Measurements from ENCODE around the gene C2orf42. TPM values are rescaled to one million over a fixed set of nuclear protein-coding genes. Genes with fewer than 3 reads are reported as not detected.
"Not testable (repeated sequence)": the region's sequence is repeated elsewhere in the genome, so short reads cannot be mapped to it uniquely, and the experiment has no call there.

The C2orf42 gene
- total RNA-seq, 1 experiment from 2014 or later: 16.7 TPM

DNA sequence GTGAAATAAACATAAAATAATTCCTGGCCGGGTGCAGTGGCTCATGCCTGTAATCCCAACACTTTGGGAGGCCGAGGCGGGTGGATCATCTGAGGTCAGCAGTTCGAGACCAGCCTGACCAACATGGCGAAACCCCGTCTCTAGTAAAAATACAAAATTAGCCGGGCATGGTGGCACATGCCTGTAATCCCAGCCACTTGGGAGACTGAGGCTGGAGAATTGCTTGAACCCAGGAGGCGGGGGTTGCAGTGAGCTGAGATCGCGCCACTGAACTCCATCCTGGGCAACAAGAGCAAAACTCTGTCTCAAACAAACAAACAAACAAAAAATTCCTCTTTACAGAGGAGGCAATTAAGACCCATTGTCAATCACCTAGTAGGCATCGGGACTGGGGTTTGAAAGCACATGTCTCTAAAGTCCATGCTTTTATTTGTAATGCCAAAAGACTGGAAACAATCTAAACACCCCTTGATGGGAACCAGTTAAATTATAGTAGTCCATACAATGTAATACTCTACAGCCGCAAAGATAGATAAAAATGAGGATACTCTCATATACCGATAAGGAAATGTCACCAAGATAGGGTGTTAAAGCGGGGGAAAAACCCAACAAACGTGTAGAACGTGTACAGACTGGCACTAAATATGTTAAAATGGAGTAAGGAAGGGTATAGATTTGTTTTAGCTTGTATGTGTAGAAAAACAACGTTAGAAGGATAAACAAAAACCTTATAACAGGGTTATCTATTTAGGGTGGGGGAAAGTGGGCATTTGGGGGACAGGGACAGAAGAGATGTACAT is 59.3 kb downstream of the C2orf42 start:
- peaks cover 41% of the 10 kb centered on the region for H3K4me1 ChIP-seq
- H3K9me3 ChIP-seq (replicated peaks); H3K27ac ChIP-seq; H3K27me3 ChIP-seq; DNase-seq; H3K4me3 ChIP-seq; H3K36me3 ChIP-seq: not testable (repeated sequence)

DNA sequence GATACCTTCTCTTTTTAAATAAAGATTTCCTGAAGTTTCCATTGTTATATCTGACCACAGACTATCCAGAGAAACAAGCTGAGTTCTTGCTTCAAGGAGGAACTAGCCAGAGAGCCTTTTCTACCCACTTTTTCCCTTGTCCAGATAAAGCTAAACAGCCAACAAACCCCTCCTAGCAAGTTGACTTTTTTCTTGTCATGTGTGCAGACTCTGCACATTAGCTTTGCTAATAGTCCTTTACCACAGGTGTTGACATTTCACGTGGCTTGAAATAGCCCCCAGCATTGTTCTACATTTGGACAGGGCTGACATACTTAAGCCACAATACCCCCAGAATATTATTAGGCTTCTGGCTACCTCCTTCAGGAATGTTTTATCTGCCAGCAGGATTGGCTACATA is 62.8 kb downstream of the C2orf42 start:
- H3K36me3 ChIP-seq: peaks cover 2% of the 10 kb centered on the region; the same call in 1 of the 2 replicates
- H3K9me3 ChIP-seq (replicated peaks): no peaks in the 10 kb centered on the region
- DNase-seq: no peak
- no peak overlapping the region for H3K4me3 ChIP-seq
- no peak overlapping the region for H3K27ac ChIP-seq
- H3K4me1 ChIP-seq: peaks cover 29% of the 10 kb centered on the region
- H3K27me3 ChIP-seq: no peaks in the 10 kb centered on the region

DNA sequence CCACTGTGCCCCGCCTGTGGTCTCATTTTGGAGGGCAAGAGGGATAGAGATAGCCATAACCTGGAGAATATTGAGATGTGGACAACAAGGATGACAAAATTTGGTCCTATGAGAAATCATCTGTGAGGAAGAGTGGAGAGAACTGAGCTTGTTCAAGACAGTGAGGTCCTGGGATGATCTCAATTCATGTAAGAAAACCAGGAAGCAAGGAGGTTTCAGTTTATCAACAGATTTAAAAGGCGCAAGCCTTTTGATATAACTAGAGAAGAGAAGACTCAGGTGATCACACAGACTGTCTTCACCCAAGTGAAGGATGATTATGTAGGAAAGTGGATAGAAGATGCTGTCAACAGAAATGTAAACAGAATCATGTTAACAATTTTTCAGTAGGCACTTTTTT is 64.4 kb downstream of the C2orf42 start:
- peaks cover 33% of the 10 kb centered on the region for H3K4me1 ChIP-seq
- peaks cover 2% of the 10 kb centered on the region; the same call in 1 of the 2 replicates for H3K36me3 ChIP-seq
- no peak for DNase-seq
- no peak overlapping the region for H3K4me3 ChIP-seq
- no peaks in the 10 kb centered on the region for H3K9me3 ChIP-seq (replicated peaks)
- H3K27ac ChIP-seq: no peak overlapping the region
- H3K27me3 ChIP-seq: no peaks in the 10 kb centered on the region

DNA sequence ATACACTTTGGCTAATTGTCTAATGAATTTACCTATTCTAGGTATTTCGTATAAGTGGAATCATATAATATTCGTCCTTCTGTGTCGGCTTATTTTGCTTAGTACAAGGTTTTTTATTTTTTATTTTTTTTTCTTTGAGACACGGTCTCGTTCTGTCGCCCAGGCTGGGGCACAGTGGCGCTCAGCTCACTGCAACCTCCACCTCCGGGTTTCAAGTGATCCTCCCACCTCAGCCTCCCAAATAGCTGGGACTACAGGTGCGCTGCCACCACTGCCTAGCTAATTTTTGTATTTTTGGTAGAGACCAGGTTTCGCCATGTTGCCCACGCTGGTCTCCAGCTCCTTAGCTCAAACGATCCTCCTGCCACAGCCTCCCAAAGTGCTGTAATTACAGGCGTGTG is 65.3 kb downstream of the C2orf42 start:
- H3K4me1 ChIP-seq: peaks cover 40% of the 10 kb centered on the region
- H3K36me3 ChIP-seq: peaks cover 2% of the 10 kb centered on the region; the same call in 1 of the 2 replicates
- peak overlapping the region; percentile 99 for H3K27ac ChIP-seq
- DNase-seq: no peak
- peak overlapping the region; percentile 94 for H3K4me3 ChIP-seq
- H3K9me3 ChIP-seq (replicated peaks): no peaks in the 10 kb centered on the region
- no peaks in the 10 kb centered on the region for H3K27me3 ChIP-seq

DNA sequence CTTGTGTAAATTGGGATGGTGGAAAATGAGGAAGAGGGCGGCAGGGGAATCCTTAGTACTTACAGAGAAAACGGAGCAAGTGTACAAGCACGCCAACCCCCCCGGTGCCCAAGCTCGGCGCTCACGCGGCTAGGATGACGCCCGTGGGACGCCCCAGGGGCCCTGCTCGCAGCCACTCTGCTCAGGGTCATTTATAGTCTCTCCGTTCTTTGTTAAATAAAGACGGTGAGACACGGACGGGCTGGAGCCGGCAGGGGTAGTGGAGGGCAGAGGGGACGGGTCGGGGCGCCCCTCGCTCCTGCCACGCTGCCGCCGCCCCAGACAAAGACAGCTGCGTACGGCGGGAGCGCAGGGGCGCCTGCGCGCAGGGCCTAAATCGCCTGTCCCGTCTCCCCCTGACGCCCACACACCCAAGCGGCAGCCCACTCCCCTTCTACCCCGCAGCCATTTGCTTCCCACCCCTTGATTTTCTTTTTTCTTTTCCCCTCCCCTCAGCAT is 65.8 kb downstream of the C2orf42 start:
- peak; percentile 84 to 87 for DNase-seq

DNA sequence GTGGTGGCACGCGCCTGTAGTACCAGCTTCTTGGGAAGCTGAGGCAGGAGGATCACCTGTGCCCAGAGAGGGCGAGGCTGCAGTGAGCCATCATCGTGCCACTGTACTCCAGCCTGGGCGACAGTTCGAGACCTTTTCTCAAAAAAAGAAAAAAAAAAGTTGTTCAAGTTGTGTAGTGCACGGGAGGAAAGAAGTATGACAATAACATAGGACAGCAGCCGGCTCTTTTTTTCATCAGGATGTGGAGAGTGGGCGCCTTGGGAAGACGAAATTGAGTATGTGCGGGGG is 67.0 kb downstream of the C2orf42 start:
- H3K4me1 ChIP-seq: peaks cover 44% of the 10 kb centered on the region
- peak overlapping the region; percentile 99 for H3K27ac ChIP-seq
- H3K27me3 ChIP-seq: no peaks in the 10 kb centered on the region
- no peaks in the 10 kb centered on the region for H3K9me3 ChIP-seq (replicated peaks)
- DNase-seq: no peak
- H3K36me3 ChIP-seq: peaks cover 2% of the 10 kb centered on the region; the same call in 1 of the 2 replicates
- H3K4me3 ChIP-seq: peak overlapping the region; percentile 94

More for the DNA sequence above, 65.8 kb downstream of the C2orf42 start:
- Histone ChIP-seq H3K27me3 (no peaks in the 10 kb centered on the region), H3K27ac (peak overlapping the region; percentile 99), H3K4me1 (peaks cover 40% of the 10 kb centered on the region), H3K9me3 (replicated peaks) (no peaks in the 10 kb centered on the region), H3K36me3 (peaks cover 2% of the 10 kb centered on the region; the same call in 1 of the 2 replicates), H3K4me3 (peak overlapping the region; percentile 94)

DNA sequence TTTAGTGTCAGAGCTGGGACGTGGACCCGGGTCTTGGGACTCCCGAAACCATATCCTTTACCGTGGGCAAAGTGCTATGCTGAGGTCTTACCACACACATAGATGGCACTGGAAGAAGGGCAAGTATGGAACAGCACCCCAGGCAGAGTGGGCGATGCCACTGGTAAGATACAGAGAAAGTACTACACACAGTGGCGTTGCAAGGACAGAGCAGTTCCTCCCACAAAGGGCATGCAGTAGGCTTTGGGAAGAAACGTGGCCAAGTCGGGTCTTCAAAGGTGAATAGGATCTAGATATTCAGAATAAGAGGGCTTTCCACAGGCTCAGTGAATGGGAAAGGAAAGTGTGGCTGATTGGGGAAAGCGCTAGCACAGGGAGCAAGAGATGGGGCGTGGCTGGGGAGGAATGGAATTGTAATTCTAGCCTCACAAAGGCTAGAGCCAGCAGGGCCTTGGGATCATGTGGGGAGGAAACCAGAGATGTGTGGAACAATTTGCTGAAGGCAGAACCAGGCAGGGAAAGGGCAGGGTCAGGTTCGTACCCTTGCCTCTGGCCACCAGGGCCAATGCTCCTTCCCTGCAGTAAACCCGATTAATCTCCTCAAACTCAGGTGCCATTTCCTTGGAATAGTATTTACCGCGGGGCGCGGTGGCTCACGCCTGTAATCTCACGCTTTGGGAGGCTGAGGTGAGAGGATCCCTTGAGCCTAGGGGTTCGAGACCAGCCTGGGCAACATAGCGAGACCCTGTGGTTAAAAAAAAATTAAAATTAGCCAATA is 67.6 kb downstream of the C2orf42 start:
- Histone ChIP-seq H3K36me3 (peaks cover 2% of the 10 kb centered on the region; the same call in 1 of the 2 replicates), H3K27ac (peak overlapping the region; percentile 99), H3K4me3 (peak overlapping the region; percentile 94), H3K27me3 (no peaks in the 10 kb centered on the region), H3K4me1 (peaks cover 49% of the 10 kb centered on the region), H3K9me3 (replicated peaks) (no peaks in the 10 kb centered on the region)
- DNase-seq: peak; percentile 92 to 96

DNA sequence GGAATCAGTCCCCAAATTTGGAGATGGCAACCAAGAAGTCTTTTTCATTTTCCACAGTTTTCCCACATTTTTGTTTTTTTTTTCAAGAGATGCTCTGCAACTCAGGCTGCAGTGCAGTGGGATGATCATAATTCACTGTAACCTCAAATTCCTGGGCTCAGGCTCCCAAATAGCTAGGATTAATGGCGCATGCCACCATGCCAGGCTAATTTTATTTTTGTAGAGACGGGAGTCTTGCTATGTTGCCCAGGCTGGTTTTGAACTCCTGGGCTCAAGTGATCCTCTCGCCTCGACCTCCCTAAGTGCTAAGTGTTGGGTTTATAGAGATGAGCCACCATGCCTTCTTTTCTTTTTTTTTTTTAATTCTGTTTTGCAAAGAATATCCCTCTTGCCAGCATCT is 68.3 kb downstream of the C2orf42 start:
- H3K36me3 ChIP-seq: 0 out of 2 replicates have a peak, but pooled peaks cover 2% of the 10 kb centered on the region
- H3K9me3 ChIP-seq (replicated peaks): no peaks in the 10 kb centered on the region
- peaks cover 49% of the 10 kb centered on the region for H3K4me1 ChIP-seq
- H3K27ac ChIP-seq: peak overlapping the region; percentile 62; the same call in 1 of the 2 replicates
- H3K4me3 ChIP-seq: no peak overlapping the region
- no peak for DNase-seq
- H3K27me3 ChIP-seq: no peaks in the 10 kb centered on the region

DNA sequence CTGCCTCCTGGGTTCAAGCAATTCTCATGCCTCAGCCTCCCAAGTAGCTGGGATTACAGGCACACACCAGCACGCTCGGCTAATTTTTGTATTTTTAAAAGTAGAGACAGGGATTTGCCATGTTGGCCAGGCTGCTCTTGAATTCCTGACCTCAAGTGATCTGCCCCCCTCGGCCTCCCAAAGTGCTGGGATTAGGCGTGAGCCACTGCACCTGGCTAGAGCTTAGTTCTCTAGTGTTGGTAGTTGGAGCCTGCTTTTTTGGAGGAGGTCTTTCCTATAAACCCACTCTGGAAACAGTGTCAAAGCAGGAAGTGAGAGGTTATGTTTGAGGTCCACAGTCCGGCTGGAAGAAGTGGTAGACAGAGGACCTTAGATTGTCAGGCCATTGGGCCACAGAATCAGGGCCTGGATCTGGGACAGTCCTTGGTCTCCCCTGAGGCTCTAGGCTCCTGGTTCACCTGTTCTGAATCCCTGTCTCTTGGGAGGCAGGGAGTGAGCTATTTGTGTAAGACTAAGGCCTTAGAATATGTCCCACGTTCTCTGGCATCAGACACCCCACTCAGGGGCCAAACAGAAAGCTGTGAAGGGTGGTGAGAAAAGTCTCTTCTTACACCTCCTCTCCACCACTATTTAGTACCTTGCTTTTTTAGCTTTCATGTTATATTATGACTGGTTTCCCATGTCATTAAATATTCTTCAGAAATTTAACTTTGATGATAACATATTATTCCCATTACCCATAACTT is 69.0 kb downstream of the C2orf42 start:
- H3K27ac ChIP-seq: peak overlapping the region; percentile 62
- H3K36me3 ChIP-seq: 0 out of 2 replicates have a peak, but pooled peaks cover 2% of the 10 kb centered on the region
- no peaks in the 10 kb centered on the region for H3K9me3 ChIP-seq (replicated peaks)
- DNase-seq: peak; percentile 85 to 89
- no peak overlapping the region for H3K4me3 ChIP-seq
- H3K4me1 ChIP-seq: peaks cover 55% of the 10 kb centered on the region
- H3K27me3 ChIP-seq: no peaks in the 10 kb centered on the region

DNA sequence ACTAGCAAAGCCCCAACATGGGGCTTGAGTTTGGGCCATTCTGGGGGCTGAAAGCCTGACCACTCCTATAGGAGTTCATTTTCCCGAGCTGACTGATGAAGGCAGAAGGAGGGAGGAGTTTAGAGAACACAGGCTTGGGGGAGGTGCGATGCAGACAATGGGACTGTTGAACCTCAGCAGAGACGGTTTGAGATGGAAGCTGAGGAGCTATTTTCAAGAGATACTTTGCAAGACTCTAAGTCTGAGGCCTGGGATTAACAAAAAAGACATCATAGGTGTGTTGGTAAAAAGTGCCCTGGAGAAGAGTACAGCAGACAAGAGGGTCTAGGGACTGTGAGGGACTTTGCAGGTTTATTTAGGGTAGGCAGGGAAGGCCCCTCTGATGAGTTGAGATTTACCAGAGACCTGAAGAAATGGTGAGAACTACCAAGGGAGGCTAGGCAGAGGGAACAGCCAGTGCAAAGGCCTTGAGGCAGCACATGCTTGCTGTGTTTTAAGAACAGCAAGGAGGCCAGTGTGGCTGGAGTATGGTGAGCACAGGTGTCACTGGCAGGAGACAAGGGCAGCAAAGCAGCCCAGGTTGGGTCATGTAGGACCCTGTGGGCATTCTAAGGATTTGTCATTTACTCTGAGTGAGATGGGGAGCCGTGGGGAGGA is 71.9 kb downstream of the C2orf42 start:
- Histone ChIP-seq H3K4me3 (no peak overlapping the region), H3K27me3 (no peaks in the 10 kb centered on the region), H3K36me3 (no peaks in the 10 kb centered on the region), H3K27ac (no peak overlapping the region), H3K4me1 (peaks cover 74% of the 10 kb centered on the region), H3K9me3 (replicated peaks) (no peaks in the 10 kb centered on the region)
- DNase-seq: peak in 1 of 2 experiments; percentile 77

DNA sequence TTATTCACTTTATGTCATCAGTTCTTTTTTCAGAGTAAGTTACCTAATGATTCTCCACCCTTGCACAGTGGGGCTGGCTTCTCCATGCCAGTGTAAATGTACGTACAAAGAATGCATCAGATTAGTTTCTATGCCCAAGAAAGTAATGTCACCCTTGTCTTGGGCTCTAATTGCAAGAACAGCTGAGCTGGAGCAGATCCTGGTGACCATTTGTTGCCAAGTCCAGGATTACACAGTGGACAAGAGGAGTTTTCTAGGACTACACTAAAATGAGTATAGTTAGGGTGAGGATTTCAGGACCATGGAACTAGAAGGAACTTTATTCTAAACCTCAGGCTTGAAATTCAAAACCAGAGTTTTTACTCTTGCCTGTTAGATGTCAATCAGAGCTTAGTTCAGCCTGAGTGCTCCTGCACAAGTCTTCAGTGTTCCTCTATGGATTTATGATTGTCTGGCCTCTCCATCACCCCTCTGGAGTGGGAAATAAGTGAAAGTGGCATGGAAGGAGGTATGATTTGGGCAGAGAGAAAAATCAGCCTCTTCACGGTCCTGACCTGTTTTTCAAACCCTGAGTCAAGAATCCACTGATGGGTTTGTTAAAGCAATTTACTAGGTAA is 73.8 kb downstream of the C2orf42 start:
- Histone ChIP-seq H3K4me1 (peaks cover 72% of the 10 kb centered on the region), H3K4me3 (no peak overlapping the region), H3K9me3 (replicated peaks) (no peaks in the 10 kb centered on the region), H3K36me3 (no peaks in the 10 kb centered on the region), H3K27ac (peak overlapping the region; percentile 70), H3K27me3 (no peaks in the 10 kb centered on the region)
- peak; percentile 65 to 89 for DNase-seq

DNA sequence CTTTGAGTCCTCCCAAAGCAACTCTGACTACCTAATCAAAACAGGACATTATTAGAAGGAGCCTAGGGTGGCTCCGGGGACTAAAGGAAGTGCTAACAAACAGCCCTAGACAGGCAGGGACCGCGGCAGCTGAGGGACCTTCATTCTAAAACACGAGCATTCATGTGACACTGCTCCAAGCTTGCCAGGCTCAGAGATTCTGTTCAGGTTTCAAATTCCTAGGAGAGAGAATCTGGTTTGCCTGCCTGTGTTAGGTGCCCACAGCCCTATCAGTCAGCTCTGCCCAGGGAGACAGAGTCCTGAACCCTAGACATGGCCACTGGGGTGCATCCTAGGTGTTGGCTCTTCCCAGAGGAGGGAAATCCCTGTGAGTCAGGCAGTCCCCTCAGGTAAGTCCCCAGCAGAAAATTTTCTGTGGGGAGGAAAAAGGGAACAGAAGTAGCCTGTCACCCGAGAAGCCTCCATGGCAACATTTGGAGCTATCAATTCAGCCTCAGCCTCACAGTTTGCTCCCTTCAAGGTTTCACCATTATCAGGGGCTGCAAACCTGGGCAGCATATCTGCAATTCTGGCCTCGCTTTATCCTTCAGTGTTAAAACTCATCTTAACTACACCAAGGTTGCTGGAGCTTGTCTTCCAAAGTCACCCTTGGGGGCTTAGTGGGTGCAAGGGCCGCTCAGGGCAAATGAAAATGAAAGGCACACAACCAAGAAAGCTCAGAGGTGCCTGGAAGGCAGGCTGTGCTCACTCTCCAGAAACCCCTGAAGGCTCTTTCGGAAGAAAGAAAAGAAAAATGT is 75.0 kb downstream of the C2orf42 start:
- Histone ChIP-seq H3K27me3 (no peaks in the 10 kb centered on the region), H3K9me3 (replicated peaks) (no peaks in the 10 kb centered on the region), H3K36me3 (no peaks in the 10 kb centered on the region), H3K27ac (peak overlapping the region; percentile 70), H3K4me3 (0 out of 2 replicates have a peak overlapping the region, but pooled peaks have one; percentile 2), H3K4me1 (peaks cover 65% of the 10 kb centered on the region)
- DNase-seq: peak; percentile 53 to 82
